IMR-90 (cell line): Measurements from ENCODE around the gene SCRN2. TPM values are rescaled to one million over a fixed set of nuclear protein-coding genes. Genes with fewer than 3 reads are reported as not detected.
A peak's percentile ranks its signal among the peaks of the same experiment; 100 is the strongest.

Source experiments
- ATAC-seq: fragments of 200-7000 bp; cut with Tn5 transposase; 2 replicates; pipeline ENCODE4 v1.9.1; 2020; ENCODE audit warnings: low read depth, mild to moderate bottlenecking, moderate library complexity
- BruUV-seq: library from RNA; stranded (reverse); fragments of 400-500 nt; replicated peaks from 2 replicates; lab custom pipeline; 2021; lab: Mats Ljungman, UMichigan
- CTCF ChIA-PET: fragments of 300-600 bp; formaldehyde crosslinking; extraction: SDS; loops from one replicate; lab custom pipeline; 2021; ENCODE audit warnings: antibody characterized with exemption; lab: Yijun Ruan, JAX
- POLR2A ChIA-PET: fragments of 300-600 bp; sonication (Branson Sonifier 250); formaldehyde crosslinking; loops from one replicate; lab custom pipeline; 2022; ENCODE audit warnings: antibody characterized with exemption; ENCODE audit not compliant: unreplicated experiment; lab: Charles Lee
- DNase-seq: peaks from one replicate; pipeline ENCODE4 v3.0.0; 2013
- H2AFZ ChIP-seq: replicated peaks from 2 replicates; pipeline ENCODE3; 2013; ENCODE audit warnings: low read length, mild to moderate bottlenecking; ENCODE audit not compliant: poor library complexity
- H2AK5ac ChIP-seq: 2 replicates; pipeline ENCODE4 v1.6.1; 2013; ENCODE audit warnings: low read depth, low read length, inconsistent platforms
- H2AK9ac ChIP-seq: replicated peaks from 2 replicates; pipeline ENCODE3; 2013; ENCODE audit warnings: mild to moderate bottlenecking, low read depth, low read length, moderate library complexity; ENCODE audit not compliant: poor library complexity
- H2BK120ac ChIP-seq: 2 replicates; pipeline ENCODE4 v1.6.1; 2013; ENCODE audit warnings: low read depth, low read length, inconsistent platforms
- H2BK15ac ChIP-seq: 3 replicates; pipeline ENCODE4 v1.6.1; 2013; ENCODE audit warnings: low read depth, low read length, inconsistent platforms
- H2BK20ac ChIP-seq: 2 replicates; pipeline ENCODE4 v1.6.1; 2013; ENCODE audit warnings: low read depth, mild to moderate bottlenecking, inconsistent platforms, low read length, moderate library complexity
- H2BK5ac ChIP-seq: 2 replicates; pipeline ENCODE4 v1.6.1; 2013; ENCODE audit warnings: mild to moderate bottlenecking, low read depth, low read length, inconsistent platforms; ENCODE audit not compliant: poor library complexity, severe bottlenecking
- H3K14ac ChIP-seq: replicated peaks from 2 replicates; pipeline ENCODE4 v1.6.1; 2013; ENCODE audit warnings: low read depth, low read length, inconsistent platforms
- H3K18ac ChIP-seq: 2 replicates; pipeline ENCODE4 v1.6.1; 2013; ENCODE audit warnings: low read depth, low read length, control low read depth
- H3K23ac ChIP-seq: 2 replicates; pipeline ENCODE4 v1.6.1; 2013; ENCODE audit warnings: low read depth, low read length, inconsistent platforms
- H3K27ac ChIP-seq: 2 replicates; pipeline ENCODE4 v1.5.1; 2013; ENCODE audit warnings: mild to moderate bottlenecking, control low read depth, low read length; ENCODE audit not compliant: insufficient read depth
- H3K27me3 ChIP-seq: 2 replicates; pipeline ENCODE4 v1.6.1; 2013; ENCODE audit warnings: low read length; ENCODE audit not compliant: control insufficient read depth, insufficient read depth
- H3K36me3 ChIP-seq: 2 replicates; pipeline ENCODE4 v1.6.1; 2013; ENCODE audit warnings: low read length, mixed read lengths; ENCODE audit not compliant: control insufficient read depth, insufficient read depth
- H3K4ac ChIP-seq: 2 replicates; pipeline ENCODE4 v1.6.1; 2013; ENCODE audit warnings: low read depth, low read length, inconsistent platforms
- H3K4me1 ChIP-seq: 2 replicates; pipeline ENCODE4 v1.6.1; 2013; ENCODE audit warnings: low read length, mixed read lengths; ENCODE audit not compliant: control insufficient read depth, insufficient read depth
- H3K4me2 ChIP-seq: 2 replicates; pipeline ENCODE4 v1.6.1; 2013; ENCODE audit warnings: low read depth, mild to moderate bottlenecking, control low read depth, low read length, moderate library complexity
- H3K4me3 ChIP-seq: 2 replicates; pipeline ENCODE4 v1.5.1; 2013; ENCODE audit warnings: low read depth, mild to moderate bottlenecking, control low read depth, low read length, moderate library complexity; ENCODE audit not compliant: insufficient read depth
- H3K56ac ChIP-seq: 2 replicates; pipeline ENCODE4 v1.6.1; 2013; ENCODE audit warnings: low read length, inconsistent platforms; ENCODE audit not compliant: insufficient read depth; ENCODE audit errors: extremely low read depth
- H3K79me1 ChIP-seq, 2 experiments: 2 replicates each; pipeline ENCODE4 v1.6.1; 2013; ENCODE audit warnings: low read length in 2 of 2, inconsistent platforms in 1 of 2, low read depth in 1 of 2
- H3K9ac ChIP-seq: 2 replicates; pipeline ENCODE4 v1.6.1; 2013; ENCODE audit warnings: low read depth, low read length, control low read depth
- H3K9me1 ChIP-seq: 2 replicates; pipeline ENCODE4 v1.6.1; 2013; ENCODE audit warnings: low read length, inconsistent platforms; ENCODE audit not compliant: insufficient read depth
- H3K9me3 ChIP-seq: 2 replicates; pipeline ENCODE4 v1.6.1; 2013; ENCODE audit warnings: low read length; ENCODE audit not compliant: control insufficient read depth, insufficient read depth
- H4K20me1 ChIP-seq: 2 replicates; pipeline ENCODE4 v1.6.1; 2013; ENCODE audit warnings: low read length, inconsistent platforms; ENCODE audit not compliant: insufficient read depth
- H4K5ac ChIP-seq: 2 replicates; pipeline ENCODE4 v1.6.1; 2013; ENCODE audit warnings: mild to moderate bottlenecking, low read depth, low read length, control low read depth
- H4K8ac ChIP-seq, 2 experiments: 2 replicates each; pipeline ENCODE4 v1.6.1; 2013; ENCODE audit warnings: low read depth in 2 of 2, low read length in 2 of 2, control low read depth in 1 of 2, inconsistent platforms in 1 of 2
- H4K91ac ChIP-seq: 2 replicates; pipeline ENCODE4 v1.6.1; 2013; ENCODE audit warnings: low read depth, low read length, inconsistent platforms; ENCODE audit not compliant: insufficient read depth
- BHLHE40 ChIP-seq: fragments of 150-350 bp; IDR thresholded peaks from 2 replicates; pipeline ENCODE4 v1.6.1; 2016; ENCODE audit warnings: mild to moderate bottlenecking, low read depth, low read length
- CEBPB ChIP-seq: IDR thresholded peaks from 2 replicates; pipeline ENCODE4 v1.6.1; 2012; ENCODE audit warnings: low read depth, low read length, improper control_type of control experiment
- CHD1 ChIP-seq: IDR thresholded peaks from 2 replicates; pipeline ENCODE4 v1.6.1; 2012; ENCODE audit warnings: low read depth, low read length, improper control_type of control experiment
- CTCF ChIP-seq: conservative IDR thresholded peaks from 2 replicates; pipeline ENCODE4 v1.5.1; 2012; ENCODE audit warnings: mild to moderate bottlenecking, low read depth, low read length, improper control_type of control experiment
- ELK1 ChIP-seq: fragments of 150-350 bp; IDR thresholded peaks from 2 replicates; pipeline ENCODE4 v1.6.1; 2016; ENCODE audit warnings: low read depth, mild to moderate bottlenecking, low read length, moderate library complexity, borderline replicate concordance
- FOS ChIP-seq: fragments of 150-350 bp; IDR thresholded peaks from 2 replicates; pipeline ENCODE4 v1.6.1; 2016; ENCODE audit warnings: low read depth, low read length
- MAFK ChIP-seq: IDR thresholded peaks from 2 replicates; pipeline ENCODE4 v1.6.1; 2012; ENCODE audit warnings: low read depth, low read length, improper control_type of control experiment
- MAZ ChIP-seq: IDR thresholded peaks from 2 replicates; pipeline ENCODE4 v1.6.1; 2012; ENCODE audit warnings: low read depth, mild to moderate bottlenecking, low read length, improper control_type of control experiment, moderate library complexity, borderline replicate concordance
- MXI1 ChIP-seq: IDR thresholded peaks from 2 replicates; pipeline ENCODE4 v1.6.1; 2012; ENCODE audit warnings: low read depth, mild to moderate bottlenecking, low read length, moderate library complexity, borderline replicate concordance
- NFE2L2 ChIP-seq: fragments of 150-350 bp; IDR thresholded peaks from 2 replicates; pipeline ENCODE4 v1.6.1; 2016; ENCODE audit warnings: low read depth, mild to moderate bottlenecking, low read length
- POLR2A ChIP-seq: IDR thresholded peaks from 2 replicates; pipeline ENCODE4 v1.6.1; 2012; ENCODE audit warnings: mild to moderate bottlenecking, low read depth, low read length
- RAD21 ChIP-seq: IDR thresholded peaks from 2 replicates; pipeline ENCODE4 v1.6.1; 2012; ENCODE audit warnings: low read length, improper control_type of control experiment
- RCOR1 ChIP-seq: IDR thresholded peaks from 2 replicates; pipeline ENCODE4 v1.6.1; 2012; ENCODE audit warnings: mild to moderate bottlenecking, low read length, improper control_type of control experiment; ENCODE audit not compliant: insufficient replicate concordance
- RFX5 ChIP-seq: IDR thresholded peaks from 2 replicates; pipeline ENCODE4 v1.8.0; 2012; ENCODE audit warnings: low read depth, mild to moderate bottlenecking, low read length, moderate library complexity
- SMC3 ChIP-seq: fragments of 150-350 bp; IDR thresholded peaks from 2 replicates; pipeline ENCODE4 v1.6.1; 2016; ENCODE audit warnings: low read depth, mild to moderate bottlenecking, antibody characterized with exemption, low read length, moderate library complexity
- USF2 ChIP-seq: fragments of 150-350 bp; IDR thresholded peaks from 2 replicates; pipeline ENCODE4 v1.6.1; 2017; ENCODE audit warnings: mild to moderate bottlenecking, antibody characterized with exemption, low read length, low read depth
- WGBS, 2 experiments: methylation state at CpG; one replicate each; pipeline versions ENCODE4 v1.1.5 to v1.1.7; 2013; ENCODE audit warnings: missing lambda C conversion rate in 2 of 2; ENCODE audit not compliant: insufficient read length in 1 of 2; ENCODE audit errors: extremely low coverage in 2 of 2; 5-methylcytosine and 5-hydroxymethylcytosine counted together
- dilution Hi-C: fragments of 300-500 bp; cut with HindIII; formaldehyde crosslinking; loops from one replicate; pipeline ENCODE4 v1.14.3; 2018; ENCODE audit warnings: low sequenced_read_pairs; ENCODE audit not compliant: unreplicated experiment
- in situ Hi-C: fragments of 300-500 bp; cut with MboI; formaldehyde crosslinking; loops from 3 replicates; pipeline ENCODE4 v1.14.3; 2019; ENCODE audit warnings: low sequenced_read_pairs, inconsistent platforms, mixed read lengths
- intact Hi-C: fragments of 100-400 bp; cut with micrococcal nuclease; formaldehyde crosslinking; loops from 2 replicates; pipeline ENCODE4 v1.10.0; 2022
- polyA plus RNA-seq, 3 experiments: library from polyadenylated mRNA; depleted of rRNA; stranded (reverse); fragments of >200 nt; gene quantifications; 2 replicates each; pipeline ENCODE4 v1.2.3, GENCODE V29; 2012; ENCODE audit warnings: low replicate concordance in 1 of 3
- total RNA-seq: library from RNA; depleted of rRNA; stranded (reverse); fragments of >200 nt; gene quantifications from 2 replicates; pipeline ENCODE4 v1.2.3, GENCODE V29; 2012

The SCRN2 gene
- total and polyA plus RNA-seq, 2 of the 4 experiments (the other 2 are of a cell fraction): 17.2 to 31.0 TPM

GRCh38 chr17:47844227-47844626, 3.2 kb upstream of the SCRN2 start:
- no peak overlapping the region for H3K56ac ChIP-seq
- H3K9ac ChIP-seq: no peak overlapping the region
- H3K23ac ChIP-seq: no peak overlapping the region
- CTCF ChIA-PET: interaction anchor here (0.5 to 1.8 kb wide), 5 partner anchors 42 to 911 kb away, joined by 3 to 6 read pairs (median 4); partner anchors contain the start of gene CDK5RAP3
- H3K79me1 ChIP-seq: peaks cover 8 to 18% of the 10 kb centered on the region in 2 experiments; a peak in 3 of 4 replicates
- H3K4me3 ChIP-seq: no peak overlapping the region
- no peak overlapping the region for H2BK15ac ChIP-seq
- no peak overlapping the region for H2BK20ac ChIP-seq
- no peak overlapping the region for H2AK5ac ChIP-seq
- intact Hi-C loops (loop anchor here (5.0 kb wide), 1 partner anchor 103 kb away; no protein-coding TSS in a partner anchor), in situ Hi-C loops (loop anchor here (5.0 kb wide), 2 partner anchors 48 to 173 kb away; no protein-coding TSS in a partner anchor), dilution Hi-C loops (no loop called here)
- H3K36me3 ChIP-seq: no peaks in the 10 kb centered on the region
- no peak overlapping the region for H4K91ac ChIP-seq
- no peak overlapping the region for H2BK5ac ChIP-seq
- H4K5ac ChIP-seq: no peak overlapping the region
- no CpG with 5 or more reads among the region's 5 CpGs for WGBS, 2 experiments
- H3K14ac ChIP-seq: no peak overlapping the region
- H2AFZ ChIP-seq: peak overlapping the region; percentile 46
- no peaks in the 10 kb centered on the region for H3K9me3 ChIP-seq
- no peak overlapping the region; the same call in 1 of the 2 replicates for H3K4ac ChIP-seq
- peaks cover 6% of the 10 kb centered on the region; the same call in 1 of the 2 replicates for H3K4me1 ChIP-seq
- no peak overlapping the region for H3K27ac ChIP-seq
- no peak overlapping the region for H3K18ac ChIP-seq
- peak overlapping the region; percentile 31 for H2AK9ac ChIP-seq
- no peak overlapping the region for H3K4me2 ChIP-seq
- no TSS peak for BruUV-seq
- no peak for ATAC-seq
- peak; percentile 58 for DNase-seq
- POLR2A ChIA-PET: no interaction called here
- no peak overlapping the region for H2BK120ac ChIP-seq
- H3K9me1 ChIP-seq: peaks cover 4% of the 10 kb centered on the region; the same call in 1 of the 2 replicates
- H4K8ac ChIP-seq: no peak overlapping the region
- TF ChIP-seq CTCF (no peak), USF2 (peak; percentile 55), RAD21 (no peak), MAZ (no peak), MXI1 (peak; percentile 33; the same call in 1 of the 2 replicates), FOS (no peak), CEBPB (peak; percentile 78), BHLHE40 (peak; percentile 91), NFE2L2 (no peak), MAFK (no peak), RFX5 (no peak), CHD1 (no peak), POLR2A (no peak), SMC3 (no peak), RCOR1 (no peak), ELK1 (no peak)
- H3K27me3 ChIP-seq: peaks cover 43% of the 10 kb centered on the region
- no peaks in the 10 kb centered on the region for H4K20me1 ChIP-seq
